ENCODE measurements around the gene PCSK2.

- TF ChIP-seq, protein P1, sequence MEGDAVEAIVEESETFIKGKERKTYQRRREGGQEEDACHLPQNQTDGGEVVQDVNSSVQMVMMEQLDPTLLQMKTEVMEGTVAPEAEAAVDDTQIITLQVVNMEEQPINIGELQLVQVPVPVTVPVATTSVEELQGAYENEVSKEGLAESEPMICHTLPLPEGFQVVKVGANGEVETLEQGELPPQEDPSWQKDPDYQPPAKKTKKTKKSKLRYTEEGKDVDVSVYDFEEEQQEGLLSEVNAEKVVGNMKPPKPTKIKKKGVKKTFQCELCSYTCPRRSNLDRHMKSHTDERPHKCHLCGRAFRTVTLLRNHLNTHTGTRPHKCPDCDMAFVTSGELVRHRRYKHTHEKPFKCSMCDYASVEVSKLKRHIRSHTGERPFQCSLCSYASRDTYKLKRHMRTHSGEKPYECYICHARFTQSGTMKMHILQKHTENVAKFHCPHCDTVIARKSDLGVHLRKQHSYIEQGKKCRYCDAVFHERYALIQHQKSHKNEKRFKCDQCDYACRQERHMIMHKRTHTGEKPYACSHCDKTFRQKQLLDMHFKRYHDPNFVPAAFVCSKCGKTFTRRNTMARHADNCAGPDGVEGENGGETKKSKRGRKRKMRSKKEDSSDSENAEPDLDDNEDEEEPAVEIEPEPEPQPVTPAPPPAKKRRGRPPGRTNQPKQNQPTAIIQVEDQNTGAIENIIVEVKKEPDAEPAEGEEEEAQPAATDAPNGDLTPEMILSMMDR (IDR thresholded peaks at IDR 0.05) = no peak
- TF ChIP-seq POLR2A (IDR thresholded peaks at IDR 0.05) = no peak
Observed at GRCh38 chr20:17227219-17227575, 357 bp downstream of the PCSK2 start.

All from esophagus squamous epithelium (tissue), 4 donors.